Stimulated activated CD8-positive, alpha-beta memory T cell treated with anti-CD3 and anti-CD28 coated beads, Interleukin-15, amount 100 ng/mL, for 48 hours (primary cell): ENCODE data around the gene SCP2.

Source experiments
- DNase-seq, 2 donors: peaks; one replicate each; pipeline ENCODE4 v3.0.0-alpha.2; 2020; ENCODE audit warnings: low read depth in 2 of 2

SCP2 gene

GRCh38 chr1:53068314-53069099 lies 141.4 kb downstream of the SCP2 start:
- no peak for DNase-seq

GRCh38 chr1:53069265-53069662 lies 142.2 kb downstream of the SCP2 start:
- no peak for DNase-seq

- no peak for DNase-seq
These were observed 142.7 kb downstream of the SCP2 start for GRCh38 chr1:53069663-53070327.

- no peak for DNase-seq
These were observed 143.5 kb downstream of the SCP2 start for GRCh38 chr1:53070621-53071020.

GRCh38 chr1:53071167-53071865 lies 144.2 kb downstream of the SCP2 start:
- DNase-seq: no peak

GRCh38 chr1:53071915-53072314 lies 144.8 kb downstream of the SCP2 start:
- no peak for DNase-seq

GRCh38 chr1:53073287-53073686 lies 146.2 kb downstream of the SCP2 start:
- no peak for DNase-seq

- DNase-seq: no peak
These were observed 146.8 kb downstream of the SCP2 start for GRCh38 chr1:53073868-53074311.

- no peak for DNase-seq
These were observed 147.5 kb downstream of the SCP2 start for GRCh38 chr1:53074313-53075154.

- no peak for DNase-seq
These were observed 148.1 kb downstream of the SCP2 start for GRCh38 chr1:53075206-53075605.

GRCh38 chr1:53075761-53076163 lies 148.7 kb downstream of the SCP2 start:
- DNase-seq: no peak

GRCh38 chr1:53076165-53076564 lies 149.1 kb downstream of the SCP2 start:
- no peak for DNase-seq

- no peak for DNase-seq
These were observed 149.9 kb downstream of the SCP2 start for GRCh38 chr1:53076721-53077598.

- no peak for DNase-seq
These were observed 150.5 kb downstream of the SCP2 start for GRCh38 chr1:53077599-53077965.

GRCh38 chr1:53078333-53079101 lies 151.4 kb downstream of the SCP2 start:
- no peak for DNase-seq

- DNase-seq: no peak
These were observed 152.2 kb downstream of the SCP2 start for GRCh38 chr1:53079251-53079650.

- DNase-seq: no peak
These were observed 153.0 kb downstream of the SCP2 start for GRCh38 chr1:53080041-53080440.

- DNase-seq: no peak
These were observed 153.7 kb downstream of the SCP2 start for GRCh38 chr1:53080769-53081168.

GRCh38 chr1:53081384-53082066 lies 154.4 kb downstream of the SCP2 start:
- no peak for DNase-seq
